Measurements from ENCODE around the gene FOXN3. TPM values are rescaled to one million over a fixed set of nuclear protein-coding genes. Genes with fewer than 3 reads are reported as not detected.

Gene FOXN3
- total RNA-seq, 1 experiment from 2014 or later = 125 TPM

DNA sequence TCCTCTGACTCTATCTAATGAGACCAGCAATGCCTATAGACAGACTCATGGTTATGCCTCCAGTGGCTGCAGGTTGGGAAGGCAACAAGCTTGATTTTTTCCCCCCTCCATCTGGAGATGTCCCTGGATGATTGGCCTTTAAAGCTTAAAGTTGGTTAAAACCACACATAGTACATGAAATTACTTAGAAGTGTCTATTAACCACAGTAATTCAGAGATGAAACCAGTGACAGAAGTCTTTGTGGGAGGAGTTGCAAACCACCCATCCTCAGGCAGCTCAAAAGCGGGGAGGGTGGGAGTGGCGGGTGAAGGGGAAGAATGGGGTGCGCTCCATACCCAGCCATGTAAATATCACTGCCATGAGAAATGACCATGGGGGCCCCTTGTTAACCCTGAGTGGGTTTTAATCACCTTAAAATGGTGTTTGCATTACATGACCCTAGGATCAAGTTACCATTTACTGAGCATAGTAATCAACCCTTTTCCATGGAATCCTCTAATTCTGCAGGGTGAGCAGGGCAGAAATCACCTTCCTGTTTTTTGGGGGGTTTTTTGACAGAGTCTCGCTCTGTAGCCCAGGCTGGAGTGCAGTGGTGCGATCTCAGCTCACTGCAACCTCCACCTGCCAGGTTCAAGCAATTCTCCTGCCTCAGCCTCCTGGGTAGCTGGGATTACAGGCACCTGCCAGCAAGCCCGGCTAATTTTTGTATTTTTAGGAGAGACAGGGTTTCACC lies 133.5 kb downstream of the FOXN3 start:
- H3K4me1 ChIP-seq (ENCODE audit: insufficient read depth, low read length) = peaks cover 11% of the 10 kb centered on the region; the same call in 1 of the 2 replicates

More for the DNA sequence above, 133.5 kb downstream of the FOXN3 start:
- Histone ChIP-seq H3K9ac (ENCODE audit: extremely low read depth, insufficient read length, low read length) (no peak overlapping the region), H3K27ac (ENCODE audit: insufficient read length, low read depth, low read length) (no peak overlapping the region), H3K79me2 (ENCODE audit: insufficient read depth, low read length) (peaks cover 16% of the 10 kb centered on the region; the same call in 1 of the 2 replicates), H3K4ac (ENCODE audit: low read depth, low read length) (no peak overlapping the region), H3K18ac (ENCODE audit: insufficient read length, low read depth, low read length) (no peak overlapping the region), H2BK20ac (ENCODE audit: low read depth, low read length, poor library complexity, severe bottlenecking) (no peak overlapping the region), H3K56ac (ENCODE audit: insufficient read length, low read depth, low read length) (no peak overlapping the region), H4K20me1 (ENCODE audit: control insufficient read depth, insufficient read depth, insufficient read length) (no peaks in the 10 kb centered on the region), H3T11ph (ENCODE audit: low read length) (no peak overlapping the region), H3K79me1 (ENCODE audit: insufficient read depth, low read depth, low read length, poor library complexity, severe bottlenecking) (peaks cover 1% of the 10 kb centered on the region), H2BK5ac (ENCODE audit: insufficient read length, low read length) (no peak overlapping the region), H2BK15ac (ENCODE audit: low read depth, low read length) (no peak overlapping the region), H2AFZ (ENCODE audit: low read length) (no peak overlapping the region), H3K23ac (ENCODE audit: insufficient read length, low read depth, low read length) (no peak overlapping the region), H3K9me3 (ENCODE audit: control insufficient read depth, low read depth, low read length) (no peaks in the 10 kb centered on the region), H3K14ac (ENCODE audit: insufficient read depth, low read length) (no peak overlapping the region), H3K4me2 (ENCODE audit: insufficient read depth, insufficient read length, low read length) (no peak overlapping the region), H3K23me2 (ENCODE audit: insufficient read length, low read depth, low read length, poor library complexity, severe bottlenecking) (no peaks in the 10 kb centered on the region), H3K27me3 (ENCODE audit: insufficient read depth, low read length) (no peaks in the 10 kb centered on the region), H4K8ac (replicated peaks; ENCODE audit: insufficient read length, low read depth, low read length) (no peak overlapping the region), H4K5ac (ENCODE audit: insufficient read length, low read depth, low read length) (no peak overlapping the region), H4K91ac (ENCODE audit: insufficient read length, low read depth, low read length) (no peak overlapping the region), H2BK12ac (ENCODE audit: insufficient read length, low read depth, low read length) (no peak overlapping the region), H2AK5ac (ENCODE audit: insufficient read length, low read length) (no peak overlapping the region), H2BK120ac (ENCODE audit: low read depth, low read length, poor library complexity, severe bottlenecking) (no peak overlapping the region)
- Mint-ChIP-seq H3K27me3 (ENCODE audit: low read depth) (no peaks in the 10 kb centered on the region), H3K27ac (peak overlapping the region; percentile 29 to 84 (median 46); a peak in 3 of 7 replicates), H3K4me3 (no peak overlapping the region), H3K36me3 (ENCODE audit: insufficient read depth in 1 of 3, low read depth in 3 of 3) (peaks cover 9 to 39% (median 20%) of the 10 kb centered on the region in 3 experiments), H3K4me1 (peaks cover 30 to 33% of the 10 kb centered on the region in 2 experiments), H3K9me3 (no peaks in the 10 kb centered on the region)
- DNase-seq = no peak
- WGBS (ENCODE audit: extremely low coverage, insufficient read length, low lambda C conversion rate) = no CpG with 5 or more reads among the region's 6 CpGs
- TF ChIP-seq CTCF (conservative IDR thresholded peaks at IDR 0.05) = no peak
